Effector memory CD8-positive, alpha-beta T cell (primary cell): ENCODE results near the gene HOXD13.

Source experiments
- ATAC-seq: fragments of 150-1000 bp; cut with Tn5 transposase; replicated peaks from 2 replicates; pipeline ENCODE4 v1.10.0; 2021; ENCODE audit warnings: mild to moderate bottlenecking, moderate library complexity
- DNase-seq, 3 experiments: peaks; one replicate each; pipeline ENCODE4 v3.0.0; 2021
- H3K27ac Mint-ChIP-seq, 2 donors: one replicate each; pipeline ENCODE4 v1.8.0; 2022; ENCODE audit warnings: mild to moderate bottlenecking in 2 of 2, mixed read lengths in 2 of 2, moderate library complexity in 2 of 2
- H3K27me3 Mint-ChIP-seq, 2 donors: one replicate each; pipeline ENCODE4 v1.8.0; 2022; ENCODE audit warnings: mixed read lengths in 2 of 2
- H3K36me3 Mint-ChIP-seq: one replicate; pipeline ENCODE4 v1.8.0; 2022; ENCODE audit warnings: mild to moderate bottlenecking, moderate library complexity, mixed read lengths; ENCODE audit not compliant: insufficient read depth
- H3K4me1 Mint-ChIP-seq, 2 donors: one replicate each; pipeline ENCODE4 v1.8.0; 2022; ENCODE audit warnings: low read depth in 2 of 2, mixed read lengths in 2 of 2
- H3K4me3 Mint-ChIP-seq, 2 donors: one replicate each; pipeline ENCODE4 v1.8.0; 2022; ENCODE audit warnings: mild to moderate bottlenecking in 2 of 2, mixed read lengths in 2 of 2, moderate library complexity in 2 of 2
- H3K9me3 Mint-ChIP-seq, 2 donors: one replicate each; pipeline ENCODE4 v1.8.0; 2022; ENCODE audit warnings: mixed read lengths in 2 of 2

The HOXD13 gene

DNA sequence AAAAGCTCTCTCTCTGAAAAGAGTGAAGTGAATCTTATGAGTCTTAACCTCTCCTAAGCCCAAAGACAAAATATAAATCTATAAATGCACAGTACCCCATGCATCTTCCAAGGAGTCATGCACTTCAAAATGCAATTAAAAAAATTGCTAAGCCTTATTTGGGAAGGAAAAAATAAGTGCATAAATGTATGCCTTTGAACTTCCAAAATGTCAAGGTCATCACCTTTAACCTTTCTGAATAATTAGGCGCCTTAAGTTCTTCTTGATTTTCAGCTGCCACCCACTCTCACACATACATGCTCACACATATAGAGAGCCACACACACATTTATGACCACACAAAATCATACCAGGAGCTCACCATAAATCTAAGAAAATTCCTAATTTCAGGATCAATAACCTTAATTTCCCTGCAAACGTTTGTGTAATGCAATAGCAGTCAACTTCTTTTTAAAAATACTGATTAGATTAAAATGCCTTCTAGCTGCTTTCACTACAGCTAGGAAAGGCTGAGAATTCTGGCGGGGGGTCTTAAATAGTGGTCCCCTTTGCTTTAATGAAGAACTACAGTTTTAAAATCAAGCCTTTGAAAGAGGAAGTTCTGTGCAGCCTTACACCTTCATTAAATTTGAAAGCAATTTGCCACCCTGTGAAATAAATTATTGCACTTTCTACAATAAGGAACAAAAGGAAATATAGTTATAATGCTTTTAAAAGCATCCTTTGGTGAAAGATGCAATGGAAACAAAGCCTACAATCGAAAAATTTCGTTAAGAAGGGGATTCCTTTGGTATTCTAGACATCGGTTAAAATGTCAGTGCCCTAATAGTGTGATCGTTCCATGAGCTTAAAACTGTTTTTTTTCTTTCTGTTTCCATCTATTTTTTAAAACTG is 18.1 kb downstream of the HOXD13 start:
- Mint-ChIP-seq H3K27ac (no peak overlapping the region), H3K9me3 (no peaks in the 10 kb centered on the region), H3K36me3 (peaks cover 42% of the 10 kb centered on the region), H3K27me3 (peaks cover 73 to 86% of the 10 kb centered on the region in 2 donors), H3K4me3 (peak overlapping the region in 1 of 2 donors; percentile 42), H3K4me1 (peaks cover 12 to 14% of the 10 kb centered on the region in 2 donors)
- no peak for DNase-seq
- ATAC-seq: no peak

DNA sequence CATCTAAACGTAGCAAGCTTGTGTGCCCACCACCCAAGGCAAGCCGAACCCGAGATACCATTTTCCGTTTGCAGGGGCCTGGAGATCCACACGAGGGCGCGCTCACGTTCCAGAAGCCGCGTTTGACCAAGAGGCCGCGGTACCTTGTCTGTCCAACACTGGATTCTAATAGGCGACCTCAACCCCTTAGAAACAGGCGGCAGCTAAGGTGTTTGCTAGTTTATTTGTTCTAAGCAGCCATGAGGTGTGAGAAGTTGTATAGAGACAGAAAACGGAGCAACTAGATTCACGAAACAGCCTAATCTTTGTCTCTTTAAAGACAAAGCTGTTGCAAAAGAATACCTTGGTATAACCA is 18.8 kb downstream of the HOXD13 start:
- Mint-ChIP-seq H3K9me3 (no peaks in the 10 kb centered on the region), H3K27me3 (peaks cover 73 to 86% of the 10 kb centered on the region in 2 donors), H3K27ac (no peak overlapping the region), H3K4me3 (peak overlapping the region in 1 of 2 donors; percentile 42), H3K4me1 (peaks cover 6 to 10% of the 10 kb centered on the region in 2 donors), H3K36me3 (peaks cover 39% of the 10 kb centered on the region)
- DNase-seq: no peak
- no peak for ATAC-seq

- Mint-ChIP-seq H3K9me3 (no peaks in the 10 kb centered on the region), H3K27ac (no peak overlapping the region), H3K27me3 (peaks cover 76 to 86% of the 10 kb centered on the region in 2 donors), H3K4me3 (no peak overlapping the region), H3K36me3 (peaks cover 42% of the 10 kb centered on the region), H3K4me1 (peaks cover 5 to 7% of the 10 kb centered on the region in 2 donors)
- ATAC-seq (no peak), DNase-seq (no peak)
Observed at GRCh38 chr2:176111846-176112374, 19.4 kb downstream of the HOXD13 start.

- ATAC-seq (no peak), DNase-seq (no peak)
- H3K4me3 Mint-ChIP-seq: no peak overlapping the region
- H3K36me3 Mint-ChIP-seq: peaks cover 48% of the 10 kb centered on the region
- H3K27me3 Mint-ChIP-seq: peaks cover 83 to 90% of the 10 kb centered on the region in 2 donors
- no peak overlapping the region for H3K27ac Mint-ChIP-seq
- H3K9me3 Mint-ChIP-seq: no peaks in the 10 kb centered on the region
- peaks cover 3 to 7% of the 10 kb centered on the region in 2 donors for H3K4me1 Mint-ChIP-seq
Observed at GRCh38 chr2:176112375-176113302, 20.1 kb downstream of the HOXD13 start.

GRCh38 chr2:176114120-176114929 is 21.8 kb downstream of the HOXD13 start:
- Mint-ChIP-seq H3K4me1 (peaks cover 7 to 11% of the 10 kb centered on the region in 2 donors), H3K4me3 (no peak overlapping the region), H3K36me3 (peaks cover 43% of the 10 kb centered on the region), H3K27ac (no peak overlapping the region), H3K27me3 (peaks cover 90 to 97% of the 10 kb centered on the region in 2 donors), H3K9me3 (no peaks in the 10 kb centered on the region)
- ATAC-seq: no peak
- no peak for DNase-seq

DNA sequence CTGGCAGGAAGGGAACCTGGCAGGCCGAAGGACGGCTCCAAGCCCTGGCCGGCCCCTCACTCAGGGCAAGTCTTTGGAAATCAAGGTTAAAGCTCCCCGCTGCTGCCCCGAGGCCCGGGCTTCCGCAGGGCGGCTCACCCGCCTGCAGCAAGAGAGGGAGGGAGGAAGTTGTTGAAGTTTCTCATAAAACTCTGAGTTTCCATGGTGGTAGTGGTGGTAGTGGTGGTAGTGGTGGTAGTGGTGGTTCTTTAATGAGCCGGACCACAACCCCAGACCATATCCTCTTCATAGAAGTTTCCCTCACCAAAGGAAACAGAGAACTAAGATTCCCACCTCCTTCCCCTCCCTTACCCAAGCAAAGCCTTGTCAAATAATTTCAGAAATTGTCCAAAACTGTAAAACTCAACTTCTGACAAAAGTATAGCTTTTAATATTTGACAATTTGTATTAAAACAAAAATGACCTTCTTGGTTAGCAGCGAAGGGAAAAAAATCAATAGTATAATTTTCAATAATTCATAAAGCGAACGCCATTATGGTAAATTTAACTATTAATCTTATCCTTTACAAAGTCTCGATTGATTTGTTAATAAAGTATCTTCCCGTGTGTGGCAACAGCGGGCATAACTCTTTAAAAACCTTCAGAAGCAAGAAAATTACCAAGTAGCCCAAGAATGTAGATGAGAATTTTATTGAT is 22.6 kb downstream of the HOXD13 start:
- peaks cover 7 to 9% of the 10 kb centered on the region in 2 donors for H3K4me1 Mint-ChIP-seq
- peaks cover 90 to 97% of the 10 kb centered on the region in 2 donors for H3K27me3 Mint-ChIP-seq
- no peak overlapping the region for H3K4me3 Mint-ChIP-seq
- no peak for DNase-seq
- no peak for ATAC-seq
- H3K27ac Mint-ChIP-seq: no peak overlapping the region
- H3K36me3 Mint-ChIP-seq: peaks cover 39% of the 10 kb centered on the region
- H3K9me3 Mint-ChIP-seq: no peaks in the 10 kb centered on the region

- Mint-ChIP-seq H3K4me3 (no peak within 1 kb of the TSS), H3K27ac (peak within 1 kb of the TSS in 1 of 2 donors; percentile 29)
- no peak for ATAC-seq
Observed at GRCh38 chr2:176115883-176116813, 23.6 kb downstream of the HOXD13 start, which contains the start of gene HOXD10. HOXD10 (plus strand) TSS chr2:176116778; CDS start chr2:176116834, 56 bp downstream.

DNA sequence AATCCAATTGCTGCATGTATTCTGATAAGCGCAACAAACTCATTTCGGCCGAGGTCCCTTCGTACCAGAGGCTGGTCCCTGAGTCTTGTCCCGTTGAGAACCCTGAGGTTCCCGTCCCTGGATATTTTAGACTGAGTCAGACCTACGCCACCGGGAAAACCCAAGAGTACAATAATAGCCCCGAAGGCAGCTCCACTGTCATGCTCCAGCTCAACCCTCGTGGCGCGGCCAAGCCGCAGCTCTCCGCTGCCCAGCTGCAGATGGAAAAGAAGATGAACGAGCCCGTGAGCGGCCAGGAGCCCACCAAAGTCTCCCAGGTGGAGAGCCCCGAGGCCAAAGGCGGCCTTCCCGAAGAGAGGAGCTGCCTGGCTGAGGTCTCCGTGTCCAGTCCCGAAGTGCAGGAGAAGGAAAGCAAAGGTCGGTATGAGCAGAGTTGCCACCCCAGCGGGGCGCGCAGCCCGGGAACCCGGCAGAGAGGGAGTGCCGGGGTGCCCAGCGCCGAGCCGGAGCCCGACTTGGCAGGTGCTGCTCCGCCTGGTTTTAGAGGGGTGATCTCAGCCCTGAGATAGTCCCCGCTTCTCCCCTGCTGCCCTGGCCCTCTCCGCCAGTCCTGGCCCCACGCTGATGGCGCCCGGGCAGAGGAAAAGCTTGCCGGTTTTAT is 24.8 kb downstream of the HOXD13 start:
- H3K4me3 Mint-ChIP-seq: no peak overlapping the region
- DNase-seq: no peak
- H3K27ac Mint-ChIP-seq: peak overlapping the region in 1 of 2 donors; percentile 29
- H3K27me3 Mint-ChIP-seq: peaks cover 85 to 91% of the 10 kb centered on the region in 2 donors
- peaks cover 39% of the 10 kb centered on the region for H3K36me3 Mint-ChIP-seq
- H3K9me3 Mint-ChIP-seq: no peaks in the 10 kb centered on the region
- ATAC-seq: no peak
- H3K4me1 Mint-ChIP-seq: peaks cover 4 to 9% of the 10 kb centered on the region in 2 donors

More at GRCh38 chr2:176115883-176116813, 23.6 kb downstream of the HOXD13 start, which contains the start of gene HOXD10:
- peaks cover 43% of the 10 kb centered on the region for H3K36me3 Mint-ChIP-seq
- H3K27me3 Mint-ChIP-seq: peaks cover 90 to 97% of the 10 kb centered on the region in 2 donors
- H3K4me1 Mint-ChIP-seq: peaks cover 6 to 9% of the 10 kb centered on the region in 2 donors
- no peaks in the 10 kb centered on the region for H3K9me3 Mint-ChIP-seq
- DNase-seq: no peak

- Mint-ChIP-seq H3K4me3 (no peak overlapping the region), H3K9me3 (no peaks in the 10 kb centered on the region), H3K27ac (no peak overlapping the region), H3K27me3 (peaks cover 79 to 85% of the 10 kb centered on the region in 2 donors), H3K4me1 (peaks cover 4 to 9% of the 10 kb centered on the region in 2 donors), H3K36me3 (peaks cover 38% of the 10 kb centered on the region)
- DNase-seq (no peak), ATAC-seq (no peak)
Observed at GRCh38 chr2:176117823-176118371, 25.4 kb downstream of the HOXD13 start.

- Mint-ChIP-seq H3K36me3 (peaks cover 41% of the 10 kb centered on the region), H3K4me3 (peak overlapping the region; percentile 23 to 29), H3K4me1 (peaks cover 4 to 9% of the 10 kb centered on the region in 2 donors), H3K27ac (no peak overlapping the region), H3K9me3 (no peaks in the 10 kb centered on the region), H3K27me3 (peaks cover 77 to 81% of the 10 kb centered on the region in 2 donors)
- no peak for DNase-seq
- ATAC-seq: no peak
Observed at GRCh38 chr2:176118601-176119339, 26.2 kb downstream of the HOXD13 start.
